ENCODE measurements around the gene SHC4.
A peak's percentile ranks its signal among the peaks of the same experiment; 100 is the strongest.

DNA sequence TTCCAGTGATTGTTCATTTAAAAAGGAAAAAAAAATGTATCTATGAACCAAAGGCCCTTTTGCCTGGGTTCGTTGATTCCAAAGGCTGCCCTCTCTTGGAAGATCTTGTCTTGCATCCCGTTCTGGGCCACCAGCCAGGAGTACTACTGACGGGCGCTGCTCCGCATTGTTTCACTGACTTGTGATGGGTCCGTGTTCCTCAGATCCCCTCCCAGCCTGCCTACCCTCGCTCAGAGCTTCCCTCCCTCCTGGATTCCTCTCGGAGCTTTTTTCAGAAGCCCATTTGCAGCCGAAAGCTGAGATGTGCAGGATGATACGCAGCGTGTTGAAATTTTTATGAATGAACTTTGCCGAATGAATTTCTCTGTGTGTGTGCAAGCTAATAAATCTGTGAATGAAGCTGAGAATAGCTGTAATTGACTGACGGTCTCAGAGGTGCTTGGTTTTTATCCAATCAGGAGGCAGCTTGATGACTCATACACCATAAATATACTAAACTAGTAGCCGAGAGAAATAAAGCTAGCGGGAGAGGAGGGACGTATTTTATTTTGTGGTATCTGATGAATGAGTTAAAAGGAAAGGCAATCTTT is at the start of gene SHC4:
- no peak for TF ChIP-seq EZH2 (IDR thresholded peaks at IDR 0.05; ENCODE audit: borderline replicate concordance, insufficient read depth, low read length, poor library complexity, severe bottlenecking)
- peak; percentile 68 for TF ChIP-seq CTCF (IDR thresholded peaks at IDR 0.05; ENCODE audit: poor library complexity, severe bottlenecking)
- peak; percentile 92 for TF ChIP-seq REST (IDR thresholded peaks at IDR 0.05; ENCODE audit: borderline replicate concordance)
- TF ChIP-seq RAD21 (conservative IDR thresholded peaks at IDR 0.05) = peak; percentile 45
